Kidney epithelial cell (primary cell): ENCODE data around the gene CACTIN. TPM values are rescaled to one million over a fixed set of nuclear protein-coding genes. Genes with fewer than 3 reads are reported as not detected.

Source experiments
- DNase-seq: peaks from one replicate; pipeline ENCODE4 v3.0.0-alpha.2; 2010; ENCODE audit warnings: low read depth
- H3K27me3 ChIP-seq: 2 replicates; pipeline ENCODE4 v1.6.0; 2011; ENCODE audit warnings: low read length; ENCODE audit not compliant: control insufficient read depth, insufficient read depth
- H3K36me3 ChIP-seq: 2 replicates; pipeline ENCODE4 v1.5.1; 2011; ENCODE audit warnings: low read length; ENCODE audit not compliant: control insufficient read depth, insufficient read depth
- H3K4me3 ChIP-seq: 2 replicates; pipeline ENCODE4 v1.5.1; 2011; ENCODE audit warnings: low read depth, mild to moderate bottlenecking, control low read depth, low read length
- total RNA-seq: library from RNA; depleted of rRNA; stranded (reverse); fragments of >200 nt; gene quantifications from 2 replicates; pipeline ENCODE4 v1.2.3, GENCODE V29; 2015
- TF ChIP-seq, protein P1 (sequence below): IDR thresholded peaks from 2 replicates; pipeline ENCODE4 v1.5.1; 2011; ENCODE audit warnings: mild to moderate bottlenecking, moderate library complexity, low read length, control low read depth, inconsistent platforms; ENCODE audit not compliant: insufficient read depth, poor library complexity, severe bottlenecking

CACTIN gene
- total RNA-seq, 1 donor from 2014 or later: 46.6 TPM

DNA sequence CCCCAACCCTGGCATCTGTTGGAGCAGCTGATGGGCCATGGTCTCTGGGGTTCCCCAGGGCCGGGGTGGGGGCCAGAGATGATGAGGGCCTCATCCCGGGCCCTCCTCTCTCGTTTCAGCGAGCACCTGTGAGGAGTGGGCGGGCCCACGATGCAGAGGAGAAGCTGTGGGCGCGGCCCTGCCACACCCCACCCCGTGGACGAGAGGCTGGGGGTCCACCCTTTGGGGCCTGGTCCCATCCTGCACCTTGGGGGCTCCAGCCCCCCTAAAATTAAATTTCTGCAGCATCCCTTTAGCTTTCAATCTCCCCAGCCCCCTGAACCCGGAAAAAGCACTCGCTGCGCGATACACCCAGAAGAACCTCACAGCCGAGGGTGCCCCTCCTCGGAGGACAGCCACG lies 48.2 kb downstream of the CACTIN start:
- Histone ChIP-seq H3K36me3 (no peaks in the 10 kb centered on the region), H3K27me3 (no peaks in the 10 kb centered on the region), H3K4me3 (no peak overlapping the region)
- no peak for DNase-seq
- TF ChIP-seq, protein P1, sequence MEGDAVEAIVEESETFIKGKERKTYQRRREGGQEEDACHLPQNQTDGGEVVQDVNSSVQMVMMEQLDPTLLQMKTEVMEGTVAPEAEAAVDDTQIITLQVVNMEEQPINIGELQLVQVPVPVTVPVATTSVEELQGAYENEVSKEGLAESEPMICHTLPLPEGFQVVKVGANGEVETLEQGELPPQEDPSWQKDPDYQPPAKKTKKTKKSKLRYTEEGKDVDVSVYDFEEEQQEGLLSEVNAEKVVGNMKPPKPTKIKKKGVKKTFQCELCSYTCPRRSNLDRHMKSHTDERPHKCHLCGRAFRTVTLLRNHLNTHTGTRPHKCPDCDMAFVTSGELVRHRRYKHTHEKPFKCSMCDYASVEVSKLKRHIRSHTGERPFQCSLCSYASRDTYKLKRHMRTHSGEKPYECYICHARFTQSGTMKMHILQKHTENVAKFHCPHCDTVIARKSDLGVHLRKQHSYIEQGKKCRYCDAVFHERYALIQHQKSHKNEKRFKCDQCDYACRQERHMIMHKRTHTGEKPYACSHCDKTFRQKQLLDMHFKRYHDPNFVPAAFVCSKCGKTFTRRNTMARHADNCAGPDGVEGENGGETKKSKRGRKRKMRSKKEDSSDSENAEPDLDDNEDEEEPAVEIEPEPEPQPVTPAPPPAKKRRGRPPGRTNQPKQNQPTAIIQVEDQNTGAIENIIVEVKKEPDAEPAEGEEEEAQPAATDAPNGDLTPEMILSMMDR: no peak

DNA sequence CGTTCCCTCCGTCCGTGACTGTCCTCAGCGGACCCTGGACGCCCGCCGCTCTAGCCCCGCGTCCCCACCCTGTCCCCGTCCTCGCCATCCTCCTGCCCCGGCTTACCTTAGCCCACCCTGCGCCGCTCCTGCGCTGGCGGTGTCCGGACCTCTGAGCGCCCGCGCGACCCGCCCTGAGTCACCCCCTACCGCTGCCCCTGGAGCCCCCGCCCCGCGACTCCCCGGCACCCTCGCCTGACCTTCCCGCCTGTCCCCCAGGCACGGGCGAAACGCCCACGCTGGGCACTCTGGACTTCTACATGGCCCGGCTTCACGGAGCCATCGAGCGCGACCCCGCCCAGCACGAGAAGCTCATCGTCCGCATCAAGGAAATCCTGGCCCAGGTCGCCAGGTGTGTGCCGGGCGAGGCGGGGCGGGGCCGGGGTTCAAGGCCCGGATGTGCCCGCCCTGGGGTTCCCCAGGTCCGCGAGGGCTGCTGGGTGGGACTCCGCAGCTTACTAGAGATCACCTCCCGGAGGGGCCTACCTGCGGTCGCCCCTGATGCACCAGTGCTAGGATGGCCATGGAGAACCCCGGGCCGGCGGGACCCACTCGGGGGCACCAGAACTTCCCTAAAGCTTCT lies 48.8 kb downstream of the CACTIN start:
- TF ChIP-seq, protein P1: no peak
- H3K36me3 ChIP-seq: no peaks in the 10 kb centered on the region
- no peaks in the 10 kb centered on the region for H3K27me3 ChIP-seq
- DNase-seq: no peak
- no peak overlapping the region for H3K4me3 ChIP-seq

DNA sequence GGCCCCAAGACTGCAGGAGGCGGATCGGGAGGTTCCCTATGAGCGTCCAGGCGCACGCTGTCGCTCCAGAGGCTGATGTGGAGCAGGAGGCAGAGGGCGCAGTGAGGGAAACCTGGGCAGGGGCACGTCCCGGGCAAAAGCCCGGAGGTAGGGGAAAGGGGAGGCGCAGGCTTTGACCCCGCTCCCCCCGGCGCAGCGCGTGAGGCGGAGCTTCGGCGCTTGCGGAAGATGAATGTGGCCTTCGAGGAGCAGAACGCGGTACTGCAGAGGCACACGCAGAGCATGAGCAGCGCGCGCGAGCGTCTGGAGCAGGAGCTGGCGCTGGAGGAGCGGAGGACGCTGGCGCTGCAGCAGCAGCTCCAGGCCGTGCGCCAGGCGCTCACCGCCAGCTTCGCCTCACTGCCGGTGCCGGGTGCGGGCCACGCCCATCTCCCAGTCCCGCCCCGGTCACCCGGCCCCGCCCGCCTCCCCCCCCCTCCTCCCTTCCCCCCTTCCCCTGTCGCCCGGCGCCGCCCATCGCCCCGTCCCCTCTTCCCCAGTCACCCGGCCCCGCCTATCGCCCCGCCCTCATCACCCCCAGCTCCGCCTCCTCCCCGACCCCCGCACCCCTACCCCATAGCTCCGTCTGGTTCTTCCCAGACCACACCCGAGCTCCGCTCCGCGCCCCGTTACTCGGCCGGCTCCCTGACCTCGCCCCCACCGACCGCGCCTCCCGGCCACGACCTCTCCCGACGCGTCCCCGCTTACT lies 49.7 kb downstream of the CACTIN start:
- TF ChIP-seq, protein P1: no peak
- H3K4me3 ChIP-seq: no peak overlapping the region
- H3K36me3 ChIP-seq: no peaks in the 10 kb centered on the region
- no peak for DNase-seq
- H3K27me3 ChIP-seq: no peaks in the 10 kb centered on the region

DNA sequence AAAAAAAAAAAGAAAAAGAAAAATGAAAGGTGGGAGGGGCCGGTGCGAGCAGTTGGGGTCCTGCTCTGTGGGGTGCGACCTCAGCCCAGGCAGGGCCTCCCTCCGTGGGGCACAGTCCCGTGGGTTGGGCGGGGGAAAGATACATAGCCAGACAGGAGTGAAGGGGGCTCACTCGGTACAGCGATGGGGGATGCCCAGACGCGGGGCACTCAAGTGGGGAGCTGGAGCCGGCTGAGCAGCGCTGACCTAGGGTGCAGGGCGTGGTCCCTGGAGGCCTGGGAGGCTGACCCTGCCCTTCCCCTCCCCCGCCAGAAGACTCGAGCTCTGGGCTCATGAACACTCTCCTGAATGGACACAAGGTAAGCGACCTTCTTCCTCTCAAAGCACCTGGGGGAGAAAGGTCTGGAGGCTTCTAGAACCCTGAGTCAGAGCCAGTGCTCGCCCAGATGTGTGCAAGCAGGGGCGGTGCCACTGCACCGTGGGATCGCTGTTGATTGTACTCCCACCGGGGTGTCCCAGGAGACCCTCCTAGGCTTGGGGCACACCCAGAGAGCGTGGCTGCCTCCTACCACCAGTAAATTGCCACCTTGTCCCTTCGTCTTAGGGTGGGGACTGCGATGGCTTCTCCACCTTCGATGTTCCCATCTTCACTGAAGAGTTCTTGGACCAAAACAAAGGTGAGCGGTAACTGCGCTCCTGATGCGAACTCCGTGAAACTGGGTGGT lies 50.5 kb downstream of the CACTIN start:
- H3K4me3 ChIP-seq: no peak overlapping the region
- TF ChIP-seq, protein P1: no peak

DNA sequence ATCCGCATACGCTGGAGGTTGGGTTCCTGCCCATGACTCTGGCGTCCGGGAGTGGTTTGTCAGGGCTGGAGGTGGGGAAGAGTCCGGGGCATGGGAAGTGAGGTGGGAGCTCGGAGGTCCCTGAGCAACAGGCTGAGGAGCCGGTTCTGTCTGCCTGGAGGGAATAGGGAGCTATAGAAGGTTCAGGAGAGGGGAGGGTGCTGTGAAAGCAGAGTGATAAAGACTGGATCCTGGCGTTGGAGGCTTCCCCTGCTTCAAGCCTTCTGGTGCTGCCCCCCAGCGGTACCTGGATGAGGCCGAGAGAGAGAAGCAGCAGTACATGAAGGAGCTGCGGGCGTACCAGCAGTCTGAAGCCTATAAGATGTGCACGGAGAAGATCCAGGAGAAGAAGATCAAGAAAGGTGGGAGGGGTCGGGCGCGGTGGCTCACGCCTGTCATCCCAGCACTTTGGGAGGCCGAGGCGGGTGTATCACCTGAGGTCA lies 51.3 kb downstream of the CACTIN start:
- Histone ChIP-seq H3K27me3 (no peaks in the 10 kb centered on the region), H3K4me3 (no peak overlapping the region), H3K36me3 (no peaks in the 10 kb centered on the region)
- DNase-seq: no peak
- TF ChIP-seq, protein P1: peak; percentile 38

More for the DNA sequence above, 50.5 kb downstream of the CACTIN start:
- no peaks in the 10 kb centered on the region for H3K36me3 ChIP-seq
- no peaks in the 10 kb centered on the region for H3K27me3 ChIP-seq
- DNase-seq: no peak
